ENCODE data around the gene SUGP1. TPM values are rescaled to one million over a fixed set of nuclear protein-coding genes. Genes with fewer than 3 reads are reported as not detected.

SUGP1 gene
- polyA plus RNA-seq, 1 donor from 2014 or later = 82.0 TPM

- no peak overlapping the region for H2AFZ ChIP-seq (ENCODE audit: low read depth, low read length)
- H3K4me3 ChIP-seq (ENCODE audit: low read length) = no peak overlapping the region
- no peak overlapping the region for H3K27ac ChIP-seq (ENCODE audit: low read length)
- H3F3A ChIP-seq (ENCODE audit: insufficient read depth, low read length, poor library complexity, severe bottlenecking) = no peaks in the 10 kb centered on the region
- no peaks in the 10 kb centered on the region for H3K79me2 ChIP-seq (replicated peaks; ENCODE audit: insufficient read depth, low read length)
- no peaks in the 10 kb centered on the region for H3K9me3 ChIP-seq (ENCODE audit: low read length)
- H4K20me1 ChIP-seq (ENCODE audit: insufficient read depth) = no peaks in the 10 kb centered on the region
- H3K4me2 ChIP-seq (ENCODE audit: low read length) = no peak overlapping the region
- TF ChIP-seq EP300 (conservative IDR thresholded peaks at IDR 0.05; ENCODE audit: poor library complexity, severe bottlenecking) = no peak
- no peak for TF ChIP-seq RAD21 (conservative IDR thresholded peaks at IDR 0.05)
- no peak for TF ChIP-seq POLR2AphosphoS5 (IDR thresholded peaks at IDR 0.05)
- TF ChIP-seq SMC3 (conservative IDR thresholded peaks at IDR 0.05; ENCODE audit: poor library complexity) = no peak
- TF ChIP-seq EZH2 (IDR thresholded peaks at IDR 0.05; ENCODE audit: borderline replicate concordance, insufficient read depth, low read length, poor library complexity, severe bottlenecking) = no peak
- no peaks in the 10 kb centered on the region for H3K36me3 ChIP-seq (ENCODE audit: insufficient read depth, low read length)
- H3K9ac ChIP-seq (ENCODE audit: low read length) = no peak overlapping the region
- no peaks in the 10 kb centered on the region for H3K9me2 ChIP-seq (ENCODE audit: insufficient read depth, low read length)
- H3K27me3 ChIP-seq (ENCODE audit: insufficient read depth, low read depth, low read length) = no peaks in the 10 kb centered on the region
These were observed 14.0 kb upstream of the SUGP1 start for GRCh38 chr19:19334063-19334988.

- Histone ChIP-seq H3K4me2 (ENCODE audit: low read length) (no peak overlapping the region), H3K9me3 (ENCODE audit: low read length) (no peaks in the 10 kb centered on the region), H2AFZ (ENCODE audit: low read depth, low read length) (no peak overlapping the region), H3K9me2 (ENCODE audit: insufficient read depth, low read length) (no peaks in the 10 kb centered on the region), H3K36me3 (ENCODE audit: insufficient read depth, low read length) (no peaks in the 10 kb centered on the region), H3K4me3 (ENCODE audit: low read length) (no peak overlapping the region), H3K27me3 (ENCODE audit: insufficient read depth, low read depth, low read length) (no peaks in the 10 kb centered on the region), H3K27ac (ENCODE audit: low read length) (no peak overlapping the region), H3K79me2 (replicated peaks; ENCODE audit: insufficient read depth, low read length) (peaks cover 12% of the 10 kb centered on the region), H3K9ac (ENCODE audit: low read length) (no peak overlapping the region), H3F3A (ENCODE audit: insufficient read depth, low read length, poor library complexity, severe bottlenecking) (no peaks in the 10 kb centered on the region), H4K20me1 (ENCODE audit: insufficient read depth) (no peaks in the 10 kb centered on the region)
- TF ChIP-seq TAF1 (IDR thresholded peaks at IDR 0.05; ENCODE audit: low read depth) (no peak), MXI1 (conservative IDR thresholded peaks at IDR 0.05; ENCODE audit: poor library complexity, severe bottlenecking) (no peak), POLR2AphosphoS5 (IDR thresholded peaks at IDR 0.05) (no peak), REST (IDR thresholded peaks at IDR 0.05; ENCODE audit: borderline replicate concordance) (no peak), SMC3 (conservative IDR thresholded peaks at IDR 0.05; ENCODE audit: poor library complexity) (no peak), EP300 (conservative IDR thresholded peaks at IDR 0.05; ENCODE audit: poor library complexity, severe bottlenecking) (no peak), RAD21 (conservative IDR thresholded peaks at IDR 0.05) (no peak), CTCF (IDR thresholded peaks at IDR 0.05; ENCODE audit: poor library complexity, severe bottlenecking) (no peak), EZH2 (IDR thresholded peaks at IDR 0.05; ENCODE audit: borderline replicate concordance, insufficient read depth, low read length, poor library complexity, severe bottlenecking) (no peak)
These were observed 8.8 kb upstream of the SUGP1 start for GRCh38 chr19:19329126-19329525.

Data from neural cell (in vitro differentiated cells).